ENCODE results near the gene NKAIN4.

DNA sequence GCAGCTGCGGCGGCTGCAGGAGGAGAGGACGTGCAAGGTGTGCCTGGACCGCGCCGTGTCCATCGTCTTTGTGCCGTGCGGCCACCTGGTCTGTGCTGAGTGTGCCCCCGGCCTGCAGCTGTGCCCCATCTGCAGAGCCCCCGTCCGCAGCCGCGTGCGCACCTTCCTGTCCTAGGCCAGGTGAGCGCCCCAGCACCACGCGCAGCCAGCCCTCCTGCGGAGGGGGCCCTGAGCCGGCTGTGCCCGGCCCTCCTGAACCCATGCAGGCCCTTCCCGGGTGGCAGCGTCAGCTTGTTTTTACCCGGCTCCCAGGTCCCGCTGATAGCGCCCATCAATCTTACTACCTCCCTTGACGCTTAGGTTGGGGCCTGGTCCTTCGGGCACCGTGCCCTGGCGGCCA lies 14.8 kb downstream of the NKAIN4 start:
- TF ChIP-seq, protein P1, sequence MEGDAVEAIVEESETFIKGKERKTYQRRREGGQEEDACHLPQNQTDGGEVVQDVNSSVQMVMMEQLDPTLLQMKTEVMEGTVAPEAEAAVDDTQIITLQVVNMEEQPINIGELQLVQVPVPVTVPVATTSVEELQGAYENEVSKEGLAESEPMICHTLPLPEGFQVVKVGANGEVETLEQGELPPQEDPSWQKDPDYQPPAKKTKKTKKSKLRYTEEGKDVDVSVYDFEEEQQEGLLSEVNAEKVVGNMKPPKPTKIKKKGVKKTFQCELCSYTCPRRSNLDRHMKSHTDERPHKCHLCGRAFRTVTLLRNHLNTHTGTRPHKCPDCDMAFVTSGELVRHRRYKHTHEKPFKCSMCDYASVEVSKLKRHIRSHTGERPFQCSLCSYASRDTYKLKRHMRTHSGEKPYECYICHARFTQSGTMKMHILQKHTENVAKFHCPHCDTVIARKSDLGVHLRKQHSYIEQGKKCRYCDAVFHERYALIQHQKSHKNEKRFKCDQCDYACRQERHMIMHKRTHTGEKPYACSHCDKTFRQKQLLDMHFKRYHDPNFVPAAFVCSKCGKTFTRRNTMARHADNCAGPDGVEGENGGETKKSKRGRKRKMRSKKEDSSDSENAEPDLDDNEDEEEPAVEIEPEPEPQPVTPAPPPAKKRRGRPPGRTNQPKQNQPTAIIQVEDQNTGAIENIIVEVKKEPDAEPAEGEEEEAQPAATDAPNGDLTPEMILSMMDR (IDR thresholded peaks at IDR 0.05 in 4 of 5, conservative IDR thresholded peaks at IDR 0.05 in 1 of 5), result no peak
- TF ChIP-seq POLR2A (IDR thresholded peaks at IDR 0.05), result no peak

All from gastrocnemius medialis (tissue), 4 donors.